HG03045 (cell line): ENCODE results near the gene PLGLB2.
"Not testable (repeated sequence)": the region's sequence is repeated elsewhere in the genome, so short reads cannot be mapped to it uniquely, and the experiment has no call there.

Experiments used
- ATAC-seq: cut with Tn5 transposase; IDR thresholded peaks from one replicate; pipeline ENCODE4 v1.9.1; 2021; ENCODE audit warnings: mild to moderate bottlenecking, moderate library complexity; ENCODE audit not compliant: unreplicated experiment

The PLGLB2 gene

DNA sequence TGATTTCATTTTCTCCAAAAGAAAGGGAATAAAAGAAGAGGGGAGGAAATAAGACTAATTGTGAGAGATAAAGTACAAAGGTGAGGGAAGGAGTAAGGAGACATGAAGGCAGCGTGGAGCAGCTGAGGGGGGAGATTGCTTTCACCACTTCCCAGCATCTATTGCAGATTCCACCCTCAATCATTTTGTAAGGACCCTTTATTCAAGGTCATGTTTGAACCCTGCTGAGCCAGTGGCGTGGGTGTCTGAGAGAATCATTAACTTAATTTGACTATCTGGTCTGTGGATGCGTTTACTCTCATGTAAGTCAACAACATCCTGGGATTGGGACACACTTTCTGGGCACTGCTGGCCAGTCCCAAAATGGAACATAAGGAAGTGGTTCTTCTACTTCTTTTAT lies at the start of gene PLGLB2:
Gene PLGLB2, plus strand, starts transcription at position 297 of the 400 bp plus-strand sequence. Its CDS starts 67 bp downstream, at position 364.
- not testable (repeated sequence) for ATAC-seq

DNA sequence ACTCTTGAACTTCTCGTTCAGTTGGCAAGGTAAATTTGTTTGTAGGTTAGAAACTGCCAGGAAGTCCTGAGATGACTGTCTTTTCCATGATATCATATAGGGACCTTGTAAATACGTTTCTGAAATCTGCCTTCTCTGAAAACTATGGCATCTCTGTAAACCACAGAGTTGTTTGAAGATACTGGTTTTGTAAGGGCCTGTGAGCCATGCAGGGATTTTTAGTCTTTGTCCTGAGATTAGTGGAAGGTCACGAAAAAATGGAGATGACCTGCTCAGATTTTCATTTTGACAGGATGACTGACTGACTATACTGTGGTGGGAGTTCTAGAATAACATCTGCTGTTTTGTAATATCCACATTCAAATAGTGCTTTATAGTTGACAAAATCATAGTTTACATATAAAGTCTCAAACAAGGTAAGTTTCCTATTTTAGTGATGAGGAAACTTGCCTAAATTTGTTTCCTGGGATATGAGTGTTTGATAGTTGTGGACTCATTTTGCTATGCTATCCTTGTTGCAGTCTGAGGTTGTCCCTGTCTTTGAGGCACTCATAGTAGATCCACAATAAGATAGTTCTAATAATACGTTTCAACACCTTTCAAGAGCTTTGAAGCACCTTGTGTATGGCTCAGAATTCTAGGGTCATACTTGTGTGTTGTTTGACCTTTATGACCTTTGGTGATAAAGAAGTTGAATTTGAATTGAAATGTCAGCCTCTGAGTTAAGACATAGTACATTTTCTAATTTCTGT lies 43.1 kb upstream of the PLGLB2 start:
- ATAC-seq = not testable (repeated sequence)

DNA sequence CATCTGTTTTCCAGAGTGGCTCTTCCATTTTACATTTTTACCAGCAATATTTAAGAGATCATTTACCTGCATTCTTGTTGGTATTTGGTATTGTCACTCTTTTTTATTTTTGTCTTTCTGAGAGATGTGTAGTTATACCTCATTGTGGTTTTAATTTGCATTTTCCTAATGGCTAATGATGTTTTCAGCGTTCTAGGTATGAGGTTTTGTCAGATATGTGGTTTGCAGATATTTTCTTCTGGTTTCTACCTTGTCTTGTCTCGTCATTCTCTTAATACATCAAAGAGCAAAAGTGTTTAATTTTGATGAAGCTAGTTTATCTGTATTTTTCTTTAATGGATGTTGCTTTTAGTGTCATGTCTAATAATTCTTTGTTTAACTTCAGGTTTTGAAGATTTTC lies 39.5 kb upstream of the PLGLB2 start:
- ATAC-seq = peak; percentile 74

DNA sequence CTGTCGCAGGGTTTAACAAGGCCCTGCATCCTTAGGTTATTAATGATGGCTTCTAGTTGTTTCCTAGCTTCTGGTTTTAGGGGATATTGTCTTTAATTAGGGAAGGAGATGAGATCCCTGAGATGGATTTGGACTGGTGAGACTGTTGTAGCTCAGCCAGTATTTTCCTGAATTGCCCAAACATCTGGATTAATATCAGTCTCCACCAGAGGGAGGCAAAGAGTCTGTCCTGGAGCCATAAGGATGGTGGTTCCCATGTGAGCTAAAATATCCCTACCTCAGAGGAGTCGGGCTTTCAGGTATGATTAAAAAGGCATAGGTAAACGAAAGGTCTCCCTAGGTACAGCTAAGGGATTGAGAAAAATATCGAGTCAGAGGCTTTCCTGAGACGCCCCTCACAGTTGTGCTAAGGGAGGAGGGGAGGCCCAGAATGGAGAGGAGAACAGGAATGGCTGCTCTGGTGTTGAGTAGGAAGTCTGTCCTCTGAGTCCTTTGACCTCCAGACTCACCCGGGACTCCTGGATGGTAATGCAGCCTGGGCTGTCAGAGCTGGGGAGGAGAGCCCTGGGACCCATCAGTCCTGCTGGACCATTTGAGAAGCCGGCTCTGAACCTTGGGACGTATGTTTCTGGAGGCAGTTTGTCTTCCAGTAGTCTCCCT lies 19.8 kb upstream of the PLGLB2 start:
- ATAC-seq = not testable (repeated sequence)

DNA sequence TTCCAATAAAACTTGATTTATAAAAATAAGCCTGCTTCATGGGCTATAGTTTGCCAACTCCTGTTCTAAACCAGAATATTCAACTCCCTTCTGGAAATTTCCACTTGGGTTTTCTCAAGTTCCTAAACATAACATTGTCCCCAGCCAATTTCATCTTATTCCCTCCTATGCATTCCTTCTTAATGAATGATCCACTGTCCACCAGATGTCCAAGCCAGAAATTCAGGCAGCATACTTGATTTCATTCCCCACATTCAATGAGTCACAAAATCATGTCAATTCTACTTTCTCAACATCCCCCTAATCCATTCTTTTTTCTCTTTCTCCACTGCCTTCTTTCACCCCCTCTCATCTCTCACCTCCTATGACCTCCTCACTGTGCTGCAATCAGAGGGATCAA lies 7.0 kb upstream of the PLGLB2 start:
- not testable (repeated sequence) for ATAC-seq

DNA sequence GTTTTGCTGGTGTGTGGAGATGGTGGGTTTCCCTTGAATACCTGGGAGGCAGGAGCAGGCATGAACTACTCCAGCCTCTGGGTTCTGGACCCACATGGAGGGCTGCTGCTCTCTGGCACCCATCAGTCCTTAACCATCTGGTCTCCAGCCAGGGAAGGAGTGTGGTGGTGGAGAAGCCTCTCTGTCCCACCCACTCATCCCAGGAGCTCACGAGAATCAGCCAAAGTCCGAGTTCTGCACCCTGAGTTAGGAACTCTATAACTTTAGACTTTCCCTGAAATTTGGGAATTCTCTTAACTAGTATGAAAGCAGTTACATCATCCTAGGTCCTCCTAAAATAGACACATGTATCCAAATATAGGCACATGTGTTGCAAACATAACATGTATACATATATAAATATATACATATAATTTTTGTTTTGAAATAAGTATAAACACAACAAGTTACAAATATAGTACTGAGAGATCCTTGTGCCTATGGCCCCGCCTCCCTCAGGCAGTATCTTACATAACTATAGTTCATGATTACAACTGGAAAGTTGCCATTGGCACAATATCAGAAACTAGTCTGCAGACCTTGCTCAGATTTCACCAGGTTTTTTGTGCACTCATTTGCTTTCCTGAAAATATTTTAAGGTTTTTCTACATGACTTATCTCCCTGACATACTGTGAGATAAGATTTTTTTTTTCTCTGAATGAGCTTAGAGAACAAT lies 5.3 kb upstream of the PLGLB2 start:
- not testable (repeated sequence) for ATAC-seq

DNA sequence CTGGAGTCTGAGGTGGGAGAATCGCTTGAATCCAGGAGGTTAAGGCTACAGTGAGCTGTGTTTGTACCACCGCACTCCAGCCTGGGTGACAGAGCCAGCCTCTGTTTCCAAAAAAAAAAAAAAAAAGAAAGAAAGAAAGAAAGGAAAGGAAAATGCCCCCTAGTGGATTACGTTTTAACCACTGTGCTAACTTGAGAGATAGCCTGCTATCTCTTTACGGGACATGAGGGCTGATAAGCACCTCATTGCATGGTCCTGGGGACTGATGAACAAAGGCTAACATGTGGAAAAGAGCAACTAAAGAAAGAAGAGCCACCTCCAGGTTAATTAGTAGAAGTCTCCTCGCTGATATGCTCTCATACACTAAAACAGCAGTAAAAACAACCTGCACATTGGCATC lies 4.2 kb upstream of the PLGLB2 start:
- ATAC-seq = not testable (repeated sequence)

DNA sequence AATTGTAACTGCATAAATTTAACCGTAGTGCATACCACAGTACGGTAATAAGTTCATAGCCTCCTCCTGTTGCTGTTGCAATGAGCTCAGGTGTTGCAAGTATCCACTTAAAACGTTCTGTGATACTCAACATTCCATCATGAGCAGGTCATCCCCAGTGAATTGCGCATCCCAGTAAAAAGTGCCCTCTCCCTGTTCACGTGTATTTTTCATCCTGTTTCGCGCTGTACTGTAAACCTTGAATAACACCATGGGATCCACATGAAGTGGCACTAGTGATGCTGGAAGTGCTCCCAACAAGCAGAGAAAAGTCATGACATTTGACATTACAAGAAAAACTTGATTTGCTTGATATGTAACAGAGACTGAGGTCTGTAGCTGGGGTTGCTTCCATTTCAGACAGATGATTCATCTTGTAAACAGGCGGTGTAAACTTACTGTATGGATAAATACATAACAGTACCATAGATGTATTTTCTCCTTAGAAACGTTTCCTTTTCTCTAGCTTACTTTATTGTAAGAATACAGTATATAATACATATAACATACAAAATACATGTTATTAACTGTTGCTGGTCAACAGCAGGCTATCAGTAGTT lies 2.4 kb upstream of the PLGLB2 start:
- not testable (repeated sequence) for ATAC-seq

DNA sequence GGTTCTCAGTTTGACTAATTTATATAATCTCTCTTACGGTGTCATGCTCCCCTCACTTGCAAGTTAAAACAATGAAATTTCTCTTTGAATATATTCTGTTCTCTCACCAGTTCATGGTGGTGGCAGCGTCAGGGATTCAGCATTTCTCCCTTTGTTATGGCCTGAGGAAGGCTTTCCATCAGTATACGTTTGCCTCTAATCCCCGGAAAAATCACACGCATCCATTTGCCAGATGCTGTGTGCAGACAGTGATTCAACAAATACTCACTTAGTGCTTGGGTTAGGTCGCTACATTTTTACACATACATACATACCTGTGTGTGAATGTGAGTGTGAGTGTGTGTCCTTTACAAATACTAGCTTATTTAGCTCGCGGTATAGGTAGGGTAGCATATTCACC lies 637 bp downstream of the PLGLB2 start:
- not testable (repeated sequence) for ATAC-seq

DNA sequence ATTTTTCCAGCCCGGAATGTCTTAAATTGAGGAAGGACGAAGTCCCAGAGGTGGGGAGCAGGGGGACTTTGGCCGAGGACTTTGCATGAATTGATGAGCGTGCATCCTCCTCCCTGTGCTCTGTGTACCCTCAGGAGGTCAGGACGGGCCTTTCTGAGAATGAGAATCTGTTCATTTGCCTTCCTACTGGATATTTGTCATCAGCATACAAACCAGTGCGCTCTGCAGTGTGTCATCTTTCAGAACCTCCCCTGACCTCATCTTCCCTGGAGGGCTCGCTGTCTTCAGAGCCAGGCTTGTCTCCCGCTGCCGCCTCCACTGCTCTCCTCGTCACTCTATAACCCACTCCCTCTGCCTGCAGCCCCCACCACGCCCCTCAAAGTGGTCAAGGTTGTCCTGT lies 2.7 kb downstream of the PLGLB2 start:
- ATAC-seq = not testable (repeated sequence)

DNA sequence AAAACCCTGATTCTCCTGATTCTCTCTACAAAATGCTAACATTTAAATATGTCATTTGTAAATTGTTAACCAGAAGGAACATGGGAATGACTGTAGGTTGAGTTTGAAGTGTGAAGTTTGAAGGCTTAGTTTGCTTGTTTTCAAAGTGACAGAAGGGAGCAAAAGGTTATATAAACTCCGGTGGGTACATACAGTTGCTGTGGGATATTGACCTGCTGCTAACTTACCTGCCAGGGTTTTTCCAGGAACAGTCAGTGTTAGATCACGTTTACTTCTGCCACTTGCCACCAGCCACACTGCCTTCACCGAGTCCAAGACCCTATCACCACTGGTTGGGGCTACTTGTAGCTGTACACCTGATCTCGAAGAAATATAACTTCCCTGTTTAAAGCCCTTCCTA lies 6.9 kb downstream of the PLGLB2 start:
- not testable (repeated sequence) for ATAC-seq
